ENCODE results near the gene LRRC75B.

LRRC75B gene

GRCh38 chr22:24585461-24585860 is 7.4 kb downstream of the LRRC75B start:
- no peak for DNase-seq (ENCODE audit: low read depth)
- H3K4me3 ChIP-seq (ENCODE audit: low read length) = no peak overlapping the region
- TF ChIP-seq CTCF (IDR thresholded peaks at IDR 0.05; ENCODE audit: insufficient read depth, low read depth, low read length, missing control alignments) = no peak

- no peak overlapping the region for H3K4me3 ChIP-seq (ENCODE audit: low read length)
- DNase-seq (ENCODE audit: low read depth) = no peak
- TF ChIP-seq CTCF (IDR thresholded peaks at IDR 0.05; ENCODE audit: insufficient read depth, low read depth, low read length, missing control alignments) = no peak
These were observed 7.9 kb downstream of the LRRC75B start for GRCh38 chr22:24584871-24585411.

GRCh38 chr22:24584166-24584790 is 8.6 kb downstream of the LRRC75B start:
- H3K4me3 ChIP-seq (ENCODE audit: low read length) = no peak overlapping the region
- no peak for TF ChIP-seq CTCF (IDR thresholded peaks at IDR 0.05; ENCODE audit: insufficient read depth, low read depth, low read length, missing control alignments)
- no peak for DNase-seq (ENCODE audit: low read depth)

- no peak for TF ChIP-seq CTCF (IDR thresholded peaks at IDR 0.05; ENCODE audit: insufficient read depth, low read depth, low read length, missing control alignments)
- peak; percentile 36 for DNase-seq (ENCODE audit: low read depth)
- H3K4me3 ChIP-seq (ENCODE audit: low read length) = no peak overlapping the region
These were observed 9.4 kb downstream of the LRRC75B start for GRCh38 chr22:24583221-24584165.

GRCh38 chr22:24582056-24582814 is 10.6 kb downstream of the LRRC75B start:
- H3K4me3 ChIP-seq (ENCODE audit: low read length) = no peak overlapping the region
- no peak for TF ChIP-seq CTCF (IDR thresholded peaks at IDR 0.05; ENCODE audit: insufficient read depth, low read depth, low read length, missing control alignments)
- no peak for DNase-seq (ENCODE audit: low read depth)

GRCh38 chr22:24580276-24580675 is 12.6 kb downstream of the LRRC75B start:
- no peak overlapping the region for H3K4me3 ChIP-seq (ENCODE audit: low read length)
- TF ChIP-seq CTCF (IDR thresholded peaks at IDR 0.05; ENCODE audit: insufficient read depth, low read depth, low read length, missing control alignments) = no peak
- peak; percentile 92 for DNase-seq (ENCODE audit: low read depth)
